ENCODE data around the gene WNK3.

Gene WNK3

GRCh38 chrX:54166915-54167314 lies 190.9 kb downstream of the WNK3 start:
- DNase-seq (ENCODE audit: low read depth): no peak

GRCh38 chrX:54157561-54157960 lies 200.3 kb downstream of the WNK3 start:
- no peak for DNase-seq (ENCODE audit: low read depth)

Measured in activated T-helper 1 cell treated with Interleukin-2 at 50 U/mL for 16 hours (primary cell).